Muscle of leg (tissue), 11 donors: ENCODE results near the gene SETD2. TPM values are rescaled to one million over a fixed set of nuclear protein-coding genes. Genes with fewer than 3 reads are reported as not detected.
"Not testable (repeated sequence)": the region's sequence is repeated elsewhere in the genome, so short reads cannot be mapped to it uniquely, and the experiment has no call there.

Experiments
- DNase-seq: peaks from one replicate; pipeline ENCODE4 v3.0.0; 2013
- H3K27ac ChIP-seq: one replicate; pipeline ENCODE4 v1.5.1; 2013; ENCODE audit warnings: mild to moderate bottlenecking, low read length, control low read depth
- H3K27me3 ChIP-seq: one replicate; pipeline ENCODE4 v1.6.1; 2013; ENCODE audit warnings: low read length; ENCODE audit not compliant: control insufficient read depth, insufficient read depth
- H3K36me3 ChIP-seq: one replicate; pipeline ENCODE4 v1.6.1; 2013; ENCODE audit warnings: low read length; ENCODE audit not compliant: control insufficient read depth, insufficient read depth
- H3K4me1 ChIP-seq: one replicate; pipeline ENCODE4 v1.6.1; 2013; ENCODE audit warnings: low read length; ENCODE audit not compliant: control insufficient read depth, insufficient read depth
- H3K4me3 ChIP-seq: one replicate; pipeline ENCODE4 v1.5.1; 2013; ENCODE audit warnings: low read length, control low read depth
- H3K9me3 ChIP-seq: replicated peaks from 2 replicates; pipeline ENCODE4 v1.6.1; 2013; ENCODE audit warnings: low read depth, low read length; ENCODE audit not compliant: control insufficient read depth
- WGBS: methylation state at CpG from one replicate; pipeline ENCODE4 v1.1.5; 2013; ENCODE audit warnings: missing lambda C conversion rate; ENCODE audit not compliant: insufficient coverage; 5-methylcytosine and 5-hydroxymethylcytosine counted together
- polyA plus RNA-seq, 8 donors: library from polyadenylated mRNA; unstranded; fragments of 120-200 nt; gene quantifications; one replicate each; pipeline versions ENCODE4 v1.2.1 to v1.2.3, GENCODE V29; 2013; ENCODE audit warnings: inconsistent platforms in 1 of 8, low replicate concordance in 1 of 8; ENCODE audit not compliant: insufficient read length in 8 of 8, insufficient read depth in 1 of 8
- total RNA-seq: library from RNA; stranded (reverse); fragments of 120-200 nt; gene quantifications from one replicate; pipeline ENCODE4 v1.2.4, GENCODE V29; 2013

Gene SETD2
- total and polyA plus RNA-seq, 9 donors = 26.1 to 46.1 (median 38.5) TPM

- Histone ChIP-seq H3K9me3 (no peaks in the 10 kb centered on the region), H3K4me3 (no peak overlapping the region), H3K36me3 (peaks cover 8% of the 10 kb centered on the region), H3K27ac (no peak overlapping the region), H3K27me3 (no peaks in the 10 kb centered on the region), H3K4me1 (no peaks in the 10 kb centered on the region)
- DNase-seq = no peak
Measured at GRCh38 chr3:47047673-47048072, 116.2 kb downstream of the SETD2 start.

- H3K4me1 ChIP-seq = no peaks in the 10 kb centered on the region
- H3K27me3 ChIP-seq = no peaks in the 10 kb centered on the region
- no peaks in the 10 kb centered on the region for H3K9me3 ChIP-seq
- peaks cover 13% of the 10 kb centered on the region for H3K36me3 ChIP-seq
- DNase-seq = no peak
- no peak overlapping the region for H3K27ac ChIP-seq
- H3K4me3 ChIP-seq = no peak overlapping the region
Measured at GRCh38 chr3:47047069-47047468, 116.8 kb downstream of the SETD2 start.

- WGBS = 100% methylated on average over 1 of the region's 5 CpGs
- H3K36me3 ChIP-seq = peaks cover 42% of the 10 kb centered on the region
- no peak for DNase-seq
- H3K27me3 ChIP-seq = no peaks in the 10 kb centered on the region
- no peaks in the 10 kb centered on the region for H3K9me3 ChIP-seq
- H3K4me1 ChIP-seq = no peaks in the 10 kb centered on the region
- H3K27ac ChIP-seq = no peak overlapping the region
- H3K4me3 ChIP-seq = no peak overlapping the region
Measured at GRCh38 chr3:47042231-47042791, 121.6 kb downstream of the SETD2 start.

DNA sequence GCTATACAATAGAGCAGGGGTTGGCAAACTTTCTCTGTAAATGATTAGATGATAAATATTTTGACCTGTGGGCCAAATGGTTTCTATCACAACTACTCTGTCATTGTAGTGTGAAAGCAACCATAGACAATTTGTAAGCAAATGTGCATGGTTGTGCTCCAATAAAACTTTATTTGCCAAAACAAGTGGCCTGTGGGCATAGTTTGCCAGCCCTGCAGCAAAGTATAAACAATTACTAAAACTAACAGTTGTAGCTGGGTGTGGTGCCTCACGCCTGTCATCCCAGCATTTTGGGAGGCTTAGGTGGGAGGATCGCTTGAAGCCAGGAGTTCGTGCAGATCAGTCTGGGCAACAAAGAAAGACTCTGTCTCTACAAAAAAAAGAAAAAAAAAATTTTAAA, 122.8 kb downstream of the SETD2 start:
- Histone ChIP-seq H3K9me3 (no peaks in the 10 kb centered on the region), H3K4me1 (no peaks in the 10 kb centered on the region), H3K27me3 (no peaks in the 10 kb centered on the region), H3K4me3 (no peak overlapping the region), H3K27ac (no peak overlapping the region), H3K36me3 (peaks cover 46% of the 10 kb centered on the region)
- no peak for DNase-seq
- WGBS = no CpG with 5 or more reads among the region's 3 CpGs

GRCh38 chr3:47037302-47037701, 126.6 kb downstream of the SETD2 start:
- peaks cover 60% of the 10 kb centered on the region for H3K36me3 ChIP-seq
- not testable (repeated sequence) for H3K4me1 ChIP-seq, H3K9me3 ChIP-seq, DNase-seq, H3K4me3 ChIP-seq, H3K27me3 ChIP-seq, H3K27ac ChIP-seq
- 63% methylated on average over 2 of the region's 6 CpGs for WGBS

- WGBS = 67% methylated on average over 1 of the region's 3 CpGs
- Histone ChIP-seq H3K36me3 (peaks cover 56% of the 10 kb centered on the region), H3K4me3 (no peak overlapping the region), H3K9me3 (no peaks in the 10 kb centered on the region), H3K27me3 (no peaks in the 10 kb centered on the region), H3K27ac (no peak overlapping the region), H3K4me1 (no peaks in the 10 kb centered on the region)
- DNase-seq = no peak
Measured at GRCh38 chr3:47036145-47036544, 127.8 kb downstream of the SETD2 start.

DNA sequence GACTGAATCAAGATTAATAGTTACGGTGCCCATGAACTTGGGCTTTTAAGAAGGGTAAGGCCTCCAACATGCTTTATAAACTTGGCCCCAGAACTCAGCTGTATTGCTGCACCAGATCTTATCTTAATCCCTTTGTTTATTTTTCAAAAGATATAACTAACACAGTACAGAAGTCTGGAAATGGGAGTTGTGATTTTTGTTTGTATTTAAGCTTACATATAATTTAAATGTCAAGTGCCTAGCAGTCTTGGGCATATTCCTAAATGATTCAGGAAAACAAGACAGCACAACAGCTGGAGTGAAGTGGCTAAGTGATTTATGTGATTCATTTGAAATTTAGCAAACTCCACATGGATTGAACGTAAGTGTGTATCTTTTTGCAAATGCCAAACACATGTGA, 128.3 kb downstream of the SETD2 start:
- H3K36me3 ChIP-seq = peaks cover 51% of the 10 kb centered on the region

DNA sequence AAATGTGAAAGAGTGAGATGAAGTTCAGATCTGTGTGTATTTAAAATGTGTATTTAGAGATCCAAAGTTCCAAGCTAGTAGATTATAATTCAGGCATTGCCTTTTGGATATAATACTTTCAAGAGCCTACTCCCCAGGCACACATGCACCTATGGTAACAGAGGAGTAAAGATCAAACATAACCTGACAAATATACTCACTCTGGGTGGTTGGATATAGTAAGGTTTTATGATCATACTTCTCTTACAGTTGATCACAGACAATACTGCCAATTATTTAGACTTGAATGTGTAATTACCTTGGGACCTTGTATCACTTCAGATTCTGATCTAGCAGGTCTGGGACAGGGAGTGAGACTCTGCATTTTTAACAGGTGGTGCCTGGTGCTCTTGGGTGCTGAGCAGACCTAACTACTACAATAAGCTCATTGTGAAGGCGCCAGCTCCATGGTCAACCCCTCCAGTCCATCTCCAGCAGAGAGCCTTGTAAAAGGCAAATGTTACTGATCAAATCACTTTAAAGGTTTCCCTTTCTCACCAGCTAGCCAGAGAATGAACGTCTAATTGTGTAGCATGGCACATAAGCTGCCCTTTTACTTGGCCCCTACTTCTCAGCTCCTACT, 128.9 kb downstream of the SETD2 start:
- 90% methylated on average over 1 of the region's 2 CpGs for WGBS
- H3K36me3 ChIP-seq = peaks cover 45% of the 10 kb centered on the region
- H3K4me3 ChIP-seq = no peak overlapping the region
- DNase-seq = no peak
- no peaks in the 10 kb centered on the region for H3K4me1 ChIP-seq
- no peaks in the 10 kb centered on the region for H3K27me3 ChIP-seq
- H3K27ac ChIP-seq = no peak overlapping the region
- no peaks in the 10 kb centered on the region for H3K9me3 ChIP-seq

More for the DNA sequence above, 128.3 kb downstream of the SETD2 start:
- DNase-seq = no peak
- Histone ChIP-seq H3K4me3 (no peak overlapping the region), H3K27me3 (no peaks in the 10 kb centered on the region), H3K4me1 (no peaks in the 10 kb centered on the region), H3K27ac (no peak overlapping the region), H3K9me3 (no peaks in the 10 kb centered on the region)
- no CpG with 5 or more reads among the region's 2 CpGs for WGBS

- no CpG with 5 or more reads among the region's 4 CpGs for WGBS
- not testable (repeated sequence) for DNase-seq
Measured at GRCh38 chr3:47031041-47031440, 132.9 kb downstream of the SETD2 start.

GRCh38 chr3:47028667-47029066, 135.2 kb downstream of the SETD2 start:
- Histone ChIP-seq H3K4me3 (no peak overlapping the region), H3K27ac (no peak overlapping the region), H3K27me3 (no peaks in the 10 kb centered on the region), H3K4me1 (no peaks in the 10 kb centered on the region), H3K9me3 (no peaks in the 10 kb centered on the region), H3K36me3 (peaks cover 20% of the 10 kb centered on the region)
- 100% methylated on average over 1 of the region's 1 CpG for WGBS
- no peak for DNase-seq

More at GRCh38 chr3:47031041-47031440, 132.9 kb downstream of the SETD2 start:
- not testable (repeated sequence) for H3K27me3 ChIP-seq, H3K4me1 ChIP-seq, H3K9me3 ChIP-seq, H3K27ac ChIP-seq, H3K4me3 ChIP-seq
- peaks cover 35% of the 10 kb centered on the region for H3K36me3 ChIP-seq

GRCh38 chr3:47028146-47028545, 135.8 kb downstream of the SETD2 start:
- no peak for DNase-seq
- H3K4me3 ChIP-seq = no peak overlapping the region
- WGBS = 100% methylated on average over 1 of the region's 3 CpGs
- peaks cover 18% of the 10 kb centered on the region for H3K36me3 ChIP-seq
- H3K9me3 ChIP-seq = no peaks in the 10 kb centered on the region
- no peak overlapping the region for H3K27ac ChIP-seq
- H3K4me1 ChIP-seq = no peaks in the 10 kb centered on the region
- H3K27me3 ChIP-seq = no peaks in the 10 kb centered on the region
